Left kidney (tissue), 2 donors: ENCODE measurements around the gene TATDN2. TPM values are rescaled to one million over a fixed set of nuclear protein-coding genes. Genes with fewer than 3 reads are reported as not detected.
"Not testable (repeated sequence)": the region's sequence is repeated elsewhere in the genome, so short reads cannot be mapped to it uniquely, and the experiment has no call there.

ENCODE experiments used
- DNase-seq: peaks from one replicate; pipeline ENCODE4 v3.0.0-alpha.2; 2013
- polyA plus RNA-seq: library from polyadenylated mRNA; unstranded; fragments of 120-200 nt; gene quantifications from one replicate; pipeline ENCODE4 v1.2.1, GENCODE V29; 2013; ENCODE audit not compliant: insufficient read length

TATDN2 gene
- polyA plus RNA-seq, 1 donor, result 41.0 TPM

DNA sequence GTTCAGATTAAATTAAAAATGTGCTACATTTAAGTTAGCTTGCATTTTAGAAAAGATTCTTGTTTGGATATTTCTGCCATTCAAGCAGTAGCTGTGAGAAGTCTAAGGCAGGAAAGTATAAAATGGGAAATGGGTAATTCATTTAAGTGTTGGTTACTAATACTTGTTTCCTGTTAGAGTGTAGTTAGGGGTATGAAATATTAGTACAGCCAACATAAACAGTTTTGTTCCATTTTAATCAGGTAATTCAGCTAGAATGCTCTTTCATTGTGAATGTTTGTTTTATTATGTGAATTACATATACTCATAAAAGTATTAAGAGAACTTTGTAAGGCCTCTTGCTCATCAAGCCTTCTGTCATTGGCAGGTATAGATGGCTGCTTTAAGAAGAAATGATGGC, 19.9 kb downstream of the TATDN2 start:
- DNase-seq, result no peak

- no peak for DNase-seq
Observed at GRCh38 chr3:10268930-10269329, 20.7 kb downstream of the TATDN2 start.

DNA sequence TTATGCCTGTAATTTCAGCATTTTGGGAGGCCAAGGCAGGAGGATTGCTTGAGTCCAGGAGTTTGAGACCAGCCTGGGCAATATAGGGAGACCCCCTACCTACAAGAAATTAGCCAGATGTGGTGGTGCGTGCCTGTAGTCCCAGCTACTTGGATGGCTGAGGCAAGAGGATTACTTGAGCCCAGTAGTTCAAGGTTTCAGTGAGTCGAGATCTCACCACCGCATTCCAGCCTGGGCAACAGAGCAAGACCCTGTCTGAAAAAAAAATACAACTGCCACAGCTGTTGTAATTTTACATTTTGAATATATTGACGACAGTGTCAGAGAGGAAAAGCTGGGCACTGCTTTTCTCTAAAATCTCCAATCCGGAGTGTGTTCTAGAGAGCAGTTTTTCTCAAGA, 21.2 kb downstream of the TATDN2 start:
- DNase-seq, result no peak

GRCh38 chr3:10272476-10272875, 24.2 kb downstream of the TATDN2 start:
- not testable (repeated sequence) for DNase-seq

DNA sequence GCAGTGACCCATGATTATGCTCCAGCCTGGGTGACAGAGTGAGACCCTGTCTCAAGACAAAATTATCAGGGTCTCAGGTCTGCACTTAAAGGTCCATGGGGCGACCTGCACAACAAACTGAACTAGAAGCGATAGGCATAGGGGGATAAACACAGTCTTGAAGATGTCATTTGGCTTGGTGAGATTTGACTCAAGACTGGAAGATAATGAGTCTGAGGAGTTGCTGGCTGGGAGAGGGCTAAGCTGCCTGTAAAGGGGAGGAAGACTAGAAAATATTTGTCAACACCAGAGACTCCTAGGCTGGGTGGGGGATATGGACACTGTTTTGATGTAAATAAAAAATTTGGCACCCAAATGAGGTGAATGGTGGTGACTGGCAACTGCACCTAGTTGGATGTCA, 24.7 kb downstream of the TATDN2 start:
- no peak for DNase-seq

GRCh38 chr3:10273702-10274305, 25.5 kb downstream of the TATDN2 start:
- no peak for DNase-seq

- no peak for DNase-seq
Observed at GRCh38 chr3:10274601-10275000, 26.3 kb downstream of the TATDN2 start.

GRCh38 chr3:10277115-10277625, 28.9 kb downstream of the TATDN2 start:
- DNase-seq, result no peak

GRCh38 chr3:10278501-10278900, 30.2 kb downstream of the TATDN2 start:
- DNase-seq, result no peak

DNA sequence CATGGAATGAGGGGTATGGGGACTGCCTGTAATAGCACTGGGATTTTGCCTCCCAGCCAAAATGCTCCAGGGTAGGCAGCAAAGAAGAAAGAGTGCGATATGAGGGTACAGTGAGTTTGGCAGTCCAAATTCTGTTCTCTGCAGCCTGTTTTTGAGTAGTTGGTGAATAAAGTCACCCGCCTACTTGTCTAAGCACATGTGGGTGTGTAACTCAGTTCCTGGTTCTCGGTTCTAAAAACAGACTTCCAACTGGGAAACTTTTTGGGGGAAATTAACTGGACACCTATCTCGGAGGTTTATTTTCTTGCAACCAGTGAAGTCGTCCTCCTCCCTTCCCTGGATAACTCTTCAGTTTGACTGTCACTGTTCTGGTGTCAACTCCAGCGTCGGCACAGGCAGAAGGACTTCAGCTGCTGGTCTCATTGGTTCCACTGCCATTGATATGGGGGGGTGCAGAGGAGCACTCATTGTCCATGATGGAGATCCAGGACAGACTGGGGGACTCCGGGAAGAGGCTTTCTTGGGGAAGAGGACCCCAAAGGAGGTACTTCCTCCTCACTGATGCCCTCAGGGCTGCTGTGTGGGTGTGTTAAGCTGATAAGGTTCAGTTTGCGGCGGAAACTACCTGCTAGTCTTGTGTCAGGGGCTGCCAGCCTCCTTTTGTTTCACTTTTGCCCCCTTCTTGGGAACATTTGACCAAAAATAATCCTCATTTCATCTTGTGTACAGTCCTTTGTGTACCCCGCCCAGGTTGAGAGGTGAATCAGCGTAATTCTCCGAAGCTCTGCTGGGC, 31.3 kb downstream of the TATDN2 start:
- no peak for DNase-seq

DNA sequence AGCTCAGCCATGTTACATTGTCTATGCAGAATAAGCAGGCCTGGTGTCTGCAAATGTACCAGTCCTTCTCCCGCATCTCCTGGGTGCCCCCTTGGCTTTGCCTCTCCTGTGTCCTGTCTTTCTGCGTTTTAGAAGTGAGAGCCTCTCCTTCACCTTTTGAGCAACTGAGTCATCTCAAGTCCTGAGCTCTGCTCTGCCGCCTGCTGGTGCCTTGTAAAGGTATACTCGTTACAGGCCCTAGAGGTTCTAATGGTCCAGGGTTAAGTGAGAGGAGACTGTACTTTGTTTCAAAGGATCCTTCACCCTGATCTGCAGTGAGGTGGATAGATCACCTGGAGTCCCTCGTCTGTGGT, 31.9 kb downstream of the TATDN2 start:
- DNase-seq, result no peak

DNA sequence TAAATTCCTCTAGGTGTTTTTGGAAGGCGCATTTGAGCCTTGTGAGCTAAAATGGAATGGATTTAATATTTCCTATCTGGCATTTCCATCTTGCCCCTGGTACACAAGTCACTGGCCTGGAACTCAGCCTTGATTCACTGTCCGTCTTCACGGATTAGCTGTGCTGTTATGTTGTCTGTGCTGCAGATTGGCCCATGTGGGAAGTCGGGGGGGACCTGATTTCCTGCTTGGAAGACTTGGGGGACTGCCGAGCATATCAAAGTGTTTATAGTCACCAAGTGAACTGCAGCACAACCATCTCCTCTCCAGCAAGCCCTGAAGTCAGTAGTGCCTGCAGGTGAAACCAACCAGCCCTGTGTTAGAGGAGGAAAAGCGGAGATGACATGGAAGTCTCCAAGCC, 32.3 kb downstream of the TATDN2 start:
- DNase-seq, result no peak

- DNase-seq, result no peak
Observed at GRCh38 chr3:10281951-10282350, 33.7 kb downstream of the TATDN2 start.

GRCh38 chr3:10283638-10284037, 35.4 kb downstream of the TATDN2 start:
- no peak for DNase-seq

- DNase-seq, result no peak
Observed at GRCh38 chr3:10284496-10284895, 36.2 kb downstream of the TATDN2 start.

GRCh38 chr3:10285272-10286132, 37.2 kb downstream of the TATDN2 start:
- no peak for DNase-seq

- no peak for DNase-seq
Observed at GRCh38 chr3:10286133-10286524, 37.9 kb downstream of the TATDN2 start.

- no peak for DNase-seq
Observed at GRCh38 chr3:10286596-10287295, 38.5 kb downstream of the TATDN2 start.

- DNase-seq, result no peak
Observed at GRCh38 chr3:10287936-10288574, 39.8 kb downstream of the TATDN2 start.

DNA sequence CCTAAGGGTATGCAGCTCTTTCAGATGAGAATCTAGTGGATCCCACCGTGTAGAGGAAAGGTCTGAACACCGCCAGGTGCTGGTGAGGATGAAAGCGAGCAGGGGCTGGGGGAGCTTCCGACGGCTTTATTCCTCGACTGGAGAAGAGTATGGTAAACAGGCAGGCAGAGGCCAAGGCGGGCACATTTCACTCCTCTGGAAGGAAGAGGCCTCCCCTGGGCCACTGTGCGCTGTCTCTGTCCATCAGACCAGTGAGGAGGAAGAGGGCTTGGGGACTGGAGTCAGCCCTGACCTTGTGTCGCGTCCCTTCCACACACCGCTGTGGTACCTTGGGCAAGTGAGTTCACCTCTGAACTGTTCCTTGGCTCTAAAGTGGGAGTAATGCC, 40.3 kb downstream of the TATDN2 start:
- DNase-seq, result no peak

DNA sequence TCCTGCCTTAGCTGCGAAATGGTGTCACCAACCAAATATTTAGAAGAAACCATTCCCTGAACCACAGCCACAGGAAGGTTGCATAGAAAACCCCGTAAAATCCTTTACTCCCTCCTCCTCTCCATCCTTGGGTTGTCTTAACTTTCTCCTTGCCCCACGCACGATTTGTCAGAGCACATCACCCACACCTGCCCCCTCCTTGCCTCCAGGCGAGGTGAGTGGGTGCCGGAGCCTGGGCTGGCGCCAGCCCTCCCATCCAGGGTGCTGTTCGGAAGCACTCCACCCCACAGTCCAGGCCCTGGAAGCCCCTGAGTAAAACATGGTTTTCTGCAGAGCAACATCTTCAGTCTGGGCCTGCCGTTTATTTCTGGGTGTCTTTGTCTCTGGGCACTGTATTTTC, 40.8 kb downstream of the TATDN2 start:
- no peak for DNase-seq
